Natural killer cell (primary cell): ENCODE data around the gene RSU1. TPM values are rescaled to one million over a fixed set of nuclear protein-coding genes. Genes with fewer than 3 reads are reported as not detected.

Source experiments
- ATAC-seq, 3 donors: fragments of 150-1000 bp in 2 of 3; fragments of 200-7000 bp in 1 of 3; cut with Tn5 transposase; 1 replicate in 1 of 3; 2 replicates in 2 of 3; pipeline ENCODE4 v1.10.0; 2021; ENCODE audit warnings: mild to moderate bottlenecking in 2 of 3, moderate library complexity in 2 of 3
- DNase-seq, 2 donors: peaks; one replicate each; pipeline versions ENCODE4 v3.0.0 to v3.0.0-alpha.2; 2013 to 2021; ENCODE audit warnings: mixed read lengths in 1 of 2
- H3K27ac ChIP-seq: one replicate; pipeline ENCODE4 v1.5.1; 2013; ENCODE audit warnings: mild to moderate bottlenecking, low read length
- H3K27me3 ChIP-seq: one replicate; pipeline ENCODE4 v1.6.1; 2013; ENCODE audit warnings: low read length; ENCODE audit not compliant: control insufficient read depth, insufficient read depth
- H3K36me3 ChIP-seq: one replicate; pipeline ENCODE4 v1.6.1; 2013; ENCODE audit warnings: low read length; ENCODE audit not compliant: control insufficient read depth, insufficient read depth
- H3K4me1 ChIP-seq: one replicate; pipeline ENCODE4 v1.6.1; 2013; ENCODE audit warnings: low read length; ENCODE audit not compliant: control insufficient read depth, insufficient read depth
- H3K4me3 ChIP-seq: one replicate; pipeline ENCODE4 v1.5.1; 2013; ENCODE audit warnings: low read length
- H3K9me3 ChIP-seq: one replicate; pipeline ENCODE4 v1.6.1; 2013; ENCODE audit warnings: low read length; ENCODE audit not compliant: control insufficient read depth, insufficient read depth
- H3K27ac Mint-ChIP-seq, 2 donors: one replicate each; pipeline ENCODE4 v1.8.0; 2022; ENCODE audit warnings: mild to moderate bottlenecking in 2 of 2, mixed read lengths in 2 of 2, moderate library complexity in 1 of 2
- H3K27me3 Mint-ChIP-seq, 2 donors: one replicate each; pipeline ENCODE4 v1.8.0; 2022; ENCODE audit warnings: low read depth in 2 of 2, mixed read lengths in 2 of 2
- H3K36me3 Mint-ChIP-seq: one replicate; pipeline ENCODE4 v1.8.0; 2022; ENCODE audit warnings: mixed read lengths
- H3K4me1 Mint-ChIP-seq, 2 donors: one replicate each; pipeline ENCODE4 v1.8.0; 2022; ENCODE audit warnings: mixed read lengths in 2 of 2
- H3K4me3 Mint-ChIP-seq: one replicate; pipeline ENCODE4 v1.8.0; 2022; ENCODE audit warnings: mild to moderate bottlenecking, moderate library complexity, mixed read lengths
- H3K9me3 Mint-ChIP-seq, 2 donors: one replicate each; pipeline ENCODE4 v1.8.0; 2022; ENCODE audit warnings: mixed read lengths in 2 of 2
- CTCF ChIP-seq: fragments of 200-600 bp; IDR thresholded peaks from one replicate; pipeline ENCODE4 v1.8.0; 2022; ENCODE audit warnings: antibody characterized with exemption
- WGBS: methylation state at CpG from one replicate; pipeline ENCODE4 v1.1.7; 2013; ENCODE audit warnings: missing lambda C conversion rate; ENCODE audit not compliant: insufficient coverage; 5-methylcytosine and 5-hydroxymethylcytosine counted together
- intact Hi-C: fragments of 100-400 bp; cut with micrococcal nuclease; formaldehyde crosslinking; loops from one replicate; pipeline ENCODE4 v1.14.2; 2022
- total RNA-seq, 4 donors: library from RNA; stranded (reverse); fragments of 120-200 nt in 1 of 4; gene quantifications; one replicate each; pipeline versions ENCODE4 v1.2.3 to v1.2.4, GENCODE V29; 2013 to 2022

RSU1 gene
- total RNA-seq, 3 donors from 2014 or later (not counting 1 experiment from before 2014, with no cell fraction given) = 75.0 to 85.3 (median 80.0) TPM

GRCh38 chr10:16653224-16653623 is 164.0 kb downstream of the RSU1 start:
- TF ChIP-seq CTCF = no peak
- Histone ChIP-seq H3K27me3 (no peaks in the 10 kb centered on the region), H3K27ac (no peak overlapping the region), H3K36me3 (no peaks in the 10 kb centered on the region), H3K9me3 (no peaks in the 10 kb centered on the region), H3K4me3 (no peak overlapping the region), H3K4me1 (no peaks in the 10 kb centered on the region)
- no peak for DNase-seq
- H3K27ac Mint-ChIP-seq = no peak overlapping the region
- H3K27me3 Mint-ChIP-seq = no peaks in the 10 kb centered on the region
- intact Hi-C loops = no loop called here
- no peaks in the 10 kb centered on the region for H3K9me3 Mint-ChIP-seq
- ATAC-seq = no peak
- no peaks in the 10 kb centered on the region for H3K36me3 Mint-ChIP-seq
- no peak overlapping the region for H3K4me3 Mint-ChIP-seq
- 87% methylated on average over 4 of the region's 4 CpGs for WGBS
- peaks cover 12 to 19% of the 10 kb centered on the region in 2 donors for H3K4me1 Mint-ChIP-seq

- Histone ChIP-seq H3K4me3 (no peak overlapping the region), H3K36me3 (no peaks in the 10 kb centered on the region), H3K27ac (no peak overlapping the region), H3K4me1 (peaks cover under 1% of the 10 kb centered on the region), H3K9me3 (no peaks in the 10 kb centered on the region), H3K27me3 (no peaks in the 10 kb centered on the region)
- no peak for DNase-seq
- no peaks in the 10 kb centered on the region for H3K36me3 Mint-ChIP-seq
- intact Hi-C loops = no loop called here
- no peak for TF ChIP-seq CTCF
- H3K27me3 Mint-ChIP-seq = no peaks in the 10 kb centered on the region
- H3K4me3 Mint-ChIP-seq = no peak overlapping the region
- H3K9me3 Mint-ChIP-seq = no peaks in the 10 kb centered on the region
- no peak for ATAC-seq
- no peak overlapping the region for H3K27ac Mint-ChIP-seq
- WGBS = 80% methylated on average over 3 of the region's 5 CpGs
- H3K4me1 Mint-ChIP-seq = peaks cover 23 to 27% of the 10 kb centered on the region in 2 donors
Measured at GRCh38 chr10:16652154-16652553, 165.1 kb downstream of the RSU1 start.

- no peak overlapping the region for H3K4me3 Mint-ChIP-seq
- intact Hi-C loops = no loop called here
- no peaks in the 10 kb centered on the region for H3K27me3 ChIP-seq
- H3K4me1 Mint-ChIP-seq = peaks cover 34 to 40% of the 10 kb centered on the region in 2 donors
- WGBS = 96% methylated on average over 2 of the region's 2 CpGs
- H3K27ac Mint-ChIP-seq = no peak overlapping the region
- no peak overlapping the region for H3K27ac ChIP-seq
- H3K4me1 ChIP-seq = peaks cover 11% of the 10 kb centered on the region
- no peaks in the 10 kb centered on the region for H3K9me3 Mint-ChIP-seq
- DNase-seq (no peak), ATAC-seq (no peak)
- H3K27me3 Mint-ChIP-seq = no peaks in the 10 kb centered on the region
- H3K4me3 ChIP-seq = no peak overlapping the region
- no peaks in the 10 kb centered on the region for H3K36me3 ChIP-seq
- no peaks in the 10 kb centered on the region for H3K9me3 ChIP-seq
- H3K36me3 Mint-ChIP-seq = no peaks in the 10 kb centered on the region
- no peak for TF ChIP-seq CTCF
Measured at GRCh38 chr10:16649757-16650156, 167.5 kb downstream of the RSU1 start.

GRCh38 chr10:16648366-16648765 is 168.9 kb downstream of the RSU1 start:
- no peak overlapping the region for H3K27ac ChIP-seq
- H3K9me3 Mint-ChIP-seq = no peaks in the 10 kb centered on the region
- TF ChIP-seq CTCF = no peak
- H3K4me3 ChIP-seq = no peak overlapping the region
- H3K4me1 ChIP-seq = peaks cover 11% of the 10 kb centered on the region
- peaks cover 42 to 45% of the 10 kb centered on the region in 2 donors for H3K4me1 Mint-ChIP-seq
- H3K27me3 Mint-ChIP-seq = no peaks in the 10 kb centered on the region
- no peak for DNase-seq
- no peaks in the 10 kb centered on the region for H3K36me3 Mint-ChIP-seq
- H3K36me3 ChIP-seq = no peaks in the 10 kb centered on the region
- H3K27me3 ChIP-seq = no peaks in the 10 kb centered on the region
- ATAC-seq = no peak
- no peaks in the 10 kb centered on the region for H3K9me3 ChIP-seq
- H3K27ac Mint-ChIP-seq = no peak overlapping the region
- no peak overlapping the region for H3K4me3 Mint-ChIP-seq
- 100% methylated on average over 2 of the region's 2 CpGs for WGBS
- intact Hi-C loops = no loop called here
